IMR-90 (cell line): ENCODE data around the gene PHC3. TPM values are rescaled to one million over a fixed set of nuclear protein-coding genes. Genes with fewer than 3 reads are reported as not detected.

Source experiments
- ATAC-seq: fragments of 200-7000 bp; cut with Tn5 transposase; 2 replicates; pipeline ENCODE4 v1.9.1; 2020; ENCODE audit warnings: low read depth, mild to moderate bottlenecking, moderate library complexity
- BruUV-seq: library from RNA; stranded (reverse); fragments of 400-500 nt; replicated peaks from 2 replicates; lab custom pipeline; 2021; lab: Mats Ljungman, UMichigan
- CTCF ChIA-PET: fragments of 300-600 bp; formaldehyde crosslinking; extraction: SDS; loops from one replicate; lab custom pipeline; 2021; ENCODE audit warnings: antibody characterized with exemption; lab: Yijun Ruan, JAX
- POLR2A ChIA-PET: fragments of 300-600 bp; sonication (Branson Sonifier 250); formaldehyde crosslinking; loops from one replicate; lab custom pipeline; 2022; ENCODE audit warnings: antibody characterized with exemption; ENCODE audit not compliant: unreplicated experiment; lab: Charles Lee
- DNase-seq: peaks from one replicate; pipeline ENCODE4 v3.0.0; 2013
- H2AFZ ChIP-seq: replicated peaks from 2 replicates; pipeline ENCODE3; 2013; ENCODE audit warnings: low read length, mild to moderate bottlenecking; ENCODE audit not compliant: poor library complexity
- H2AK5ac ChIP-seq: 2 replicates; pipeline ENCODE4 v1.6.1; 2013; ENCODE audit warnings: low read depth, low read length, inconsistent platforms
- H2AK9ac ChIP-seq: replicated peaks from 2 replicates; pipeline ENCODE3; 2013; ENCODE audit warnings: mild to moderate bottlenecking, low read depth, low read length, moderate library complexity; ENCODE audit not compliant: poor library complexity
- H2BK120ac ChIP-seq: 2 replicates; pipeline ENCODE4 v1.6.1; 2013; ENCODE audit warnings: low read depth, low read length, inconsistent platforms
- H2BK15ac ChIP-seq: 3 replicates; pipeline ENCODE4 v1.6.1; 2013; ENCODE audit warnings: low read depth, low read length, inconsistent platforms
- H2BK20ac ChIP-seq: 2 replicates; pipeline ENCODE4 v1.6.1; 2013; ENCODE audit warnings: low read depth, mild to moderate bottlenecking, inconsistent platforms, low read length, moderate library complexity
- H2BK5ac ChIP-seq: 2 replicates; pipeline ENCODE4 v1.6.1; 2013; ENCODE audit warnings: mild to moderate bottlenecking, low read depth, low read length, inconsistent platforms; ENCODE audit not compliant: poor library complexity, severe bottlenecking
- H3K14ac ChIP-seq: replicated peaks from 2 replicates; pipeline ENCODE4 v1.6.1; 2013; ENCODE audit warnings: low read depth, low read length, inconsistent platforms
- H3K18ac ChIP-seq: 2 replicates; pipeline ENCODE4 v1.6.1; 2013; ENCODE audit warnings: low read depth, low read length, control low read depth
- H3K23ac ChIP-seq: 2 replicates; pipeline ENCODE4 v1.6.1; 2013; ENCODE audit warnings: low read depth, low read length, inconsistent platforms
- H3K27ac ChIP-seq: 2 replicates; pipeline ENCODE4 v1.5.1; 2013; ENCODE audit warnings: mild to moderate bottlenecking, control low read depth, low read length; ENCODE audit not compliant: insufficient read depth
- H3K27me3 ChIP-seq: 2 replicates; pipeline ENCODE4 v1.6.1; 2013; ENCODE audit warnings: low read length; ENCODE audit not compliant: control insufficient read depth, insufficient read depth
- H3K36me3 ChIP-seq: 2 replicates; pipeline ENCODE4 v1.6.1; 2013; ENCODE audit warnings: low read length, mixed read lengths; ENCODE audit not compliant: control insufficient read depth, insufficient read depth
- H3K4ac ChIP-seq: 2 replicates; pipeline ENCODE4 v1.6.1; 2013; ENCODE audit warnings: low read depth, low read length, inconsistent platforms
- H3K4me1 ChIP-seq: 2 replicates; pipeline ENCODE4 v1.6.1; 2013; ENCODE audit warnings: low read length, mixed read lengths; ENCODE audit not compliant: control insufficient read depth, insufficient read depth
- H3K4me2 ChIP-seq: 2 replicates; pipeline ENCODE4 v1.6.1; 2013; ENCODE audit warnings: low read depth, mild to moderate bottlenecking, control low read depth, low read length, moderate library complexity
- H3K4me3 ChIP-seq: 2 replicates; pipeline ENCODE4 v1.5.1; 2013; ENCODE audit warnings: low read depth, mild to moderate bottlenecking, control low read depth, low read length, moderate library complexity; ENCODE audit not compliant: insufficient read depth
- H3K56ac ChIP-seq: 2 replicates; pipeline ENCODE4 v1.6.1; 2013; ENCODE audit warnings: low read length, inconsistent platforms; ENCODE audit not compliant: insufficient read depth; ENCODE audit errors: extremely low read depth
- H3K79me1 ChIP-seq, 2 experiments: 2 replicates each; pipeline ENCODE4 v1.6.1; 2013; ENCODE audit warnings: low read length in 2 of 2, inconsistent platforms in 1 of 2, low read depth in 1 of 2
- H3K9ac ChIP-seq: 2 replicates; pipeline ENCODE4 v1.6.1; 2013; ENCODE audit warnings: low read depth, low read length, control low read depth
- H3K9me1 ChIP-seq: 2 replicates; pipeline ENCODE4 v1.6.1; 2013; ENCODE audit warnings: low read length, inconsistent platforms; ENCODE audit not compliant: insufficient read depth
- H3K9me3 ChIP-seq: 2 replicates; pipeline ENCODE4 v1.6.1; 2013; ENCODE audit warnings: low read length; ENCODE audit not compliant: control insufficient read depth, insufficient read depth
- H4K20me1 ChIP-seq: 2 replicates; pipeline ENCODE4 v1.6.1; 2013; ENCODE audit warnings: low read length, inconsistent platforms; ENCODE audit not compliant: insufficient read depth
- H4K5ac ChIP-seq: 2 replicates; pipeline ENCODE4 v1.6.1; 2013; ENCODE audit warnings: mild to moderate bottlenecking, low read depth, low read length, control low read depth
- H4K8ac ChIP-seq, 2 experiments: 2 replicates each; pipeline ENCODE4 v1.6.1; 2013; ENCODE audit warnings: low read depth in 2 of 2, low read length in 2 of 2, control low read depth in 1 of 2, inconsistent platforms in 1 of 2
- H4K91ac ChIP-seq: 2 replicates; pipeline ENCODE4 v1.6.1; 2013; ENCODE audit warnings: low read depth, low read length, inconsistent platforms; ENCODE audit not compliant: insufficient read depth
- BHLHE40 ChIP-seq: fragments of 150-350 bp; IDR thresholded peaks from 2 replicates; pipeline ENCODE4 v1.6.1; 2016; ENCODE audit warnings: mild to moderate bottlenecking, low read depth, low read length
- CEBPB ChIP-seq: IDR thresholded peaks from 2 replicates; pipeline ENCODE4 v1.6.1; 2012; ENCODE audit warnings: low read depth, low read length, improper control_type of control experiment
- CHD1 ChIP-seq: IDR thresholded peaks from 2 replicates; pipeline ENCODE4 v1.6.1; 2012; ENCODE audit warnings: low read depth, low read length, improper control_type of control experiment
- MAFK ChIP-seq: IDR thresholded peaks from 2 replicates; pipeline ENCODE4 v1.6.1; 2012; ENCODE audit warnings: low read depth, low read length, improper control_type of control experiment
- MAZ ChIP-seq: IDR thresholded peaks from 2 replicates; pipeline ENCODE4 v1.6.1; 2012; ENCODE audit warnings: low read depth, mild to moderate bottlenecking, low read length, improper control_type of control experiment, moderate library complexity, borderline replicate concordance
- MXI1 ChIP-seq: IDR thresholded peaks from 2 replicates; pipeline ENCODE4 v1.6.1; 2012; ENCODE audit warnings: low read depth, mild to moderate bottlenecking, low read length, moderate library complexity, borderline replicate concordance
- NFE2L2 ChIP-seq: fragments of 150-350 bp; IDR thresholded peaks from 2 replicates; pipeline ENCODE4 v1.6.1; 2016; ENCODE audit warnings: low read depth, mild to moderate bottlenecking, low read length
- POLR2A ChIP-seq: IDR thresholded peaks from 2 replicates; pipeline ENCODE4 v1.6.1; 2012; ENCODE audit warnings: mild to moderate bottlenecking, low read depth, low read length
- RAD21 ChIP-seq: IDR thresholded peaks from 2 replicates; pipeline ENCODE4 v1.6.1; 2012; ENCODE audit warnings: low read length, improper control_type of control experiment
- RCOR1 ChIP-seq: IDR thresholded peaks from 2 replicates; pipeline ENCODE4 v1.6.1; 2012; ENCODE audit warnings: mild to moderate bottlenecking, low read length, improper control_type of control experiment; ENCODE audit not compliant: insufficient replicate concordance
- RFX5 ChIP-seq: IDR thresholded peaks from 2 replicates; pipeline ENCODE4 v1.8.0; 2012; ENCODE audit warnings: low read depth, mild to moderate bottlenecking, low read length, moderate library complexity
- SMC3 ChIP-seq: fragments of 150-350 bp; IDR thresholded peaks from 2 replicates; pipeline ENCODE4 v1.6.1; 2016; ENCODE audit warnings: low read depth, mild to moderate bottlenecking, antibody characterized with exemption, low read length, moderate library complexity
- WGBS, 2 experiments: methylation state at CpG; one replicate each; pipeline versions ENCODE4 v1.1.5 to v1.1.7; 2013; ENCODE audit warnings: missing lambda C conversion rate in 2 of 2; ENCODE audit not compliant: insufficient read length in 1 of 2; ENCODE audit errors: extremely low coverage in 2 of 2; 5-methylcytosine and 5-hydroxymethylcytosine counted together
- dilution Hi-C: fragments of 300-500 bp; cut with HindIII; formaldehyde crosslinking; loops from one replicate; pipeline ENCODE4 v1.14.3; 2018; ENCODE audit warnings: low sequenced_read_pairs; ENCODE audit not compliant: unreplicated experiment
- in situ Hi-C: fragments of 300-500 bp; cut with MboI; formaldehyde crosslinking; loops from 3 replicates; pipeline ENCODE4 v1.14.3; 2019; ENCODE audit warnings: low sequenced_read_pairs, inconsistent platforms, mixed read lengths
- intact Hi-C: fragments of 100-400 bp; cut with micrococcal nuclease; formaldehyde crosslinking; loops from 2 replicates; pipeline ENCODE4 v1.10.0; 2022
- polyA plus RNA-seq, 3 experiments: library from polyadenylated mRNA; depleted of rRNA; stranded (reverse); fragments of >200 nt; gene quantifications; 2 replicates each; pipeline ENCODE4 v1.2.3, GENCODE V29; 2012; ENCODE audit warnings: low replicate concordance in 1 of 3
- total RNA-seq: library from RNA; depleted of rRNA; stranded (reverse); fragments of >200 nt; gene quantifications from 2 replicates; pipeline ENCODE4 v1.2.3, GENCODE V29; 2012
- TF ChIP-seq, protein P1 (sequence below): conservative IDR thresholded peaks from 2 replicates; pipeline ENCODE4 v1.5.1; 2012; ENCODE audit warnings: mild to moderate bottlenecking, low read depth, low read length, improper control_type of control experiment
- TF ChIP-seq, protein P2 (sequence below): fragments of 150-350 bp; IDR thresholded peaks from 2 replicates; pipeline ENCODE4 v1.6.1; 2016; ENCODE audit warnings: low read depth, mild to moderate bottlenecking, low read length, moderate library complexity, borderline replicate concordance

Gene PHC3
- total and polyA plus RNA-seq, 2 of the 4 experiments (the other 2 are of a cell fraction), result 18.3 to 26.3 TPM

DNA sequence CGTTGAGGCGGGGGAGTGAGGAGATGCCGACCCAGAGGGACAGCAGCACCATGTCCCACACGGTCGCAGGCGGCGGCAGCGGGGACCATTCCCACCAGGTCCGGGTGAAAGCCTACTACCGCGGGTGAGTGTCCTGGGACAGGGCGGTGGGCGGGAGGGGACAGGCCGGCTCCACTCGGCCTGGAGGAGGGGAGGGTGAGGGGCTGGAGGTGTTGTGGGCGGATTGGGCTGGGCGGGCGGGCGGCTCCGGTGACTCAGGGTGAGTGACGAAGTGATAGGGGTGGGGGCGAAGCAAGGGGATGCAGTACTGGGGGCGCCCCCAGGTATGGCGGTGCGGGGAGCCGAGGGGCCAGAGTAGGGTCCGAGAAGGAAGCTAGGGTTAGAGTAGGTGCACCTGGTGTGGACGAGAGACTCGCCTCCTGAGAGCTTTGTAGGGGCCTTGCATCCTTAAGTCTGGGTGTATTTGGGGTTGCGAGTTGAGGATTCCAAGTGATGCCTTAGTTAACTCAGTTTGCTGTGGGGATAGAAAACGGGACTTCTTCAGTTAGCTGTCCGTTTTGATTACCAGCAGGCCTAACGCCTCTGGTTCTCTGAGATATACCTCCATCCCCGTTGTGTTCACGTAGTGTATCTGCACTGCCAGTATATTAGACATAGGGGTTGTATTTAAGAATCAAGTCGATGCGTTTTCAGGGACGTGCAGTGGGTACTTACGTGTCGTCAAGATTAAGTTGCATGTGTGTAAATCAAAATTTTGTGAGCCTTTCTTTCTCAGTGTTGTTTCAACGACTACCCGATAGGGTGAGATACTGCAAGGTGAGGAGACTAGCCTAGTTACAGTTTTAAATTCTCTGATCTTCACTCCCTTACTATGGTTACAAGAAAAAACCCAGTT is 41.4 kb upstream of the PHC3 start:
- BruUV-seq, result no TSS peak
- Histone ChIP-seq H3K4ac (peak overlapping the region; percentile 72), H3K4me1 (peaks cover 15% of the 10 kb centered on the region), H4K91ac (peak overlapping the region; percentile 43), H3K79me1 (peaks cover 7 to 27% of the 10 kb centered on the region in 2 experiments; a peak in 3 of 4 replicates), H3K4me2 (peak overlapping the region; percentile 90), H4K5ac (peak overlapping the region; percentile 4; the same call in 1 of the 2 replicates), H3K27ac (peak overlapping the region; percentile 90), H4K20me1 (peaks cover 7% of the 10 kb centered on the region), H2BK120ac (peak overlapping the region; percentile 58), H3K9me3 (no peaks in the 10 kb centered on the region), H3K9me1 (no peaks in the 10 kb centered on the region), H3K18ac (peak overlapping the region; percentile 51), H3K4me3 (peak overlapping the region; percentile 100), H3K27me3 (no peaks in the 10 kb centered on the region), H2BK5ac (peak overlapping the region; percentile 81), H3K56ac (peak overlapping the region; percentile 37), H4K8ac (peak overlapping the region; percentile 9 to 68; a peak in 3 of 4 replicates), H3K36me3 (no peaks in the 10 kb centered on the region), H3K14ac (peak overlapping the region; percentile 70), H2BK15ac (peak overlapping the region; percentile 5; the same call in 2 of the 3 replicates), H2BK20ac (peak overlapping the region; percentile 18), H3K9ac (peak overlapping the region; percentile 94), H2AK9ac (peak overlapping the region; percentile 95), H2AFZ (peak overlapping the region; percentile 99), H2AK5ac (peak overlapping the region; percentile 46), H3K23ac (peak overlapping the region; percentile 50)
- intact Hi-C loops, result loop anchor here (2.0 kb wide), 1 partner anchor 34 kb away; no protein-coding TSS in a partner anchor
- 0% methylated on average over 2 of the region's 42 CpGs; no CpG with 5 or more reads in 1 of the 2 experiments for WGBS, 2 experiments
- in situ Hi-C loops, result no loop called here
- DNase-seq (peak; percentile 28), ATAC-seq (peak; percentile 31)
- CTCF ChIA-PET, result interaction anchor here (0.6 to 1.2 kb wide), 4 partner anchors 14 to 77 kb away, joined by 3 to 4 read pairs (median 3); no protein-coding TSS in a partner anchor
- POLR2A ChIA-PET, result interaction anchor here (0.6 kb wide), 1 partner anchor 14 kb away, joined by 12 read pairs; no protein-coding TSS in a partner anchor
- dilution Hi-C loops, result no loop called here
- TF ChIP-seq RFX5 (no peak), BHLHE40 (no peak), RAD21 (no peak), CHD1 (no peak), SMC3 (no peak), MAFK (no peak), MXI1 (no peak), NFE2L2 (no peak), MAZ (no peak; the same call in 1 of the 2 replicates), CEBPB (no peak), RCOR1 (no peak), POLR2A (no peak)
- TF ChIP-seq, protein P1, sequence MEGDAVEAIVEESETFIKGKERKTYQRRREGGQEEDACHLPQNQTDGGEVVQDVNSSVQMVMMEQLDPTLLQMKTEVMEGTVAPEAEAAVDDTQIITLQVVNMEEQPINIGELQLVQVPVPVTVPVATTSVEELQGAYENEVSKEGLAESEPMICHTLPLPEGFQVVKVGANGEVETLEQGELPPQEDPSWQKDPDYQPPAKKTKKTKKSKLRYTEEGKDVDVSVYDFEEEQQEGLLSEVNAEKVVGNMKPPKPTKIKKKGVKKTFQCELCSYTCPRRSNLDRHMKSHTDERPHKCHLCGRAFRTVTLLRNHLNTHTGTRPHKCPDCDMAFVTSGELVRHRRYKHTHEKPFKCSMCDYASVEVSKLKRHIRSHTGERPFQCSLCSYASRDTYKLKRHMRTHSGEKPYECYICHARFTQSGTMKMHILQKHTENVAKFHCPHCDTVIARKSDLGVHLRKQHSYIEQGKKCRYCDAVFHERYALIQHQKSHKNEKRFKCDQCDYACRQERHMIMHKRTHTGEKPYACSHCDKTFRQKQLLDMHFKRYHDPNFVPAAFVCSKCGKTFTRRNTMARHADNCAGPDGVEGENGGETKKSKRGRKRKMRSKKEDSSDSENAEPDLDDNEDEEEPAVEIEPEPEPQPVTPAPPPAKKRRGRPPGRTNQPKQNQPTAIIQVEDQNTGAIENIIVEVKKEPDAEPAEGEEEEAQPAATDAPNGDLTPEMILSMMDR, result no peak
- TF ChIP-seq, protein P2, sequence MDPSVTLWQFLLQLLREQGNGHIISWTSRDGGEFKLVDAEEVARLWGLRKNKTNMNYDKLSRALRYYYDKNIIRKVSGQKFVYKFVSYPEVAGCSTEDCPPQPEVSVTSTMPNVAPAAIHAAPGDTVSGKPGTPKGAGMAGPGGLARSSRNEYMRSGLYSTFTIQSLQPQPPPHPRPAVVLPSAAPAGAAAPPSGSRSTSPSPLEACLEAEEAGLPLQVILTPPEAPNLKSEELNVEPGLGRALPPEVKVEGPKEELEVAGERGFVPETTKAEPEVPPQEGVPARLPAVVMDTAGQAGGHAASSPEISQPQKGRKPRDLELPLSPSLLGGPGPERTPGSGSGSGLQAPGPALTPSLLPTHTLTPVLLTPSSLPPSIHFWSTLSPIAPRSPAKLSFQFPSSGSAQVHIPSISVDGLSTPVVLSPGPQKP, result no peak
